Measurements from ENCODE around the gene INTS7.

INTS7 gene

DNA sequence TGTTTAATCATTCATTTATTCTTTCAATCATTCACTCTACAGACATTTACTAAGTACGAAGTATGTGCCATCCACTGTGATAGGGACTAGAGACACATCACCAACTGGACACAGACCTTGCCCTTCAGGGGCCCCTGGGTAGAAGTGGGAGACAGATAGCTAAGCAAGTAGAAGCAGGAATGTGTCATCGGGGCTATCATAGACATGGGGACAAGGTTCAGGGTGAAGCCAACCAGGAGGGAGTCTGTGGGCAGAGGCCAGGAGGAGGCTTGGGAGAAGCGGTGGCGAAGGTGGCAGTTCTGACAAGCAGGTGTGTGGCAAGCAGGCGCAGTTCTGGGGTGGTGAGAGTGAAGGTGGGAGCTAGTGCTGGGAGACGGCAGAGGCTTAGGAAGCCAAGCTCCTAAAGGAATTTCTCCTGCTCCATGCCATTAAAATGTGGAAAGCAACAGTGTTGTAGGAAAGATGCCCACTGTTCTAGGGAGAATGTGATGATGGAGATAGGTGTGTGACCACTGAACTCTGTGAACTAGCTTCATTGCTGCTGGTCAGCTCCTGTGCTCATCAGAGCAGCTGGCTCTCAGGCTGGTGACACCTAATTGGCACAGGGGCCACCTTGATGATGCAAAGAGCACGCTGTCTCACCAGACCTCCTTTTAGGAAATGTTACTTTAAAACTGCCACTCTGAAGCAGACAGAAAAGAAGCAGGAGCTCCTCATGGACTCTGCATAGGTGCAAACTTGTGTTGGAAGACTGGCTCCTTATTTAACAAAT lies 125.1 kb downstream of the INTS7 start:
- no peak for DNase-seq
- no peaks in the 10 kb centered on the region for H3K27me3 ChIP-seq (replicated peaks; ENCODE audit: control insufficient read depth, insufficient read depth, low read length, poor library complexity, severe bottlenecking)
- H3K27ac ChIP-seq (ENCODE audit: insufficient read depth, low read length, poor library complexity, severe bottlenecking) = no peak overlapping the region
- no peaks in the 10 kb centered on the region for H3K36me3 ChIP-seq (ENCODE audit: control insufficient read depth, insufficient read depth, low read length)
- H3K9me3 ChIP-seq (ENCODE audit: control insufficient read depth, low read length) = no peaks in the 10 kb centered on the region
- no peak overlapping the region for H3K4me3 ChIP-seq (ENCODE audit: insufficient read depth, low read depth, low read length, poor library complexity, severe bottlenecking)
- H3K4me1 ChIP-seq (ENCODE audit: control insufficient read depth, insufficient read depth, low read length, poor library complexity, severe bottlenecking) = no peaks in the 10 kb centered on the region

GRCh38 chr1:211909395-211909794 lies 126.0 kb downstream of the INTS7 start:
- H3K4me3 ChIP-seq (ENCODE audit: insufficient read depth, low read depth, low read length, poor library complexity, severe bottlenecking) = no peak overlapping the region
- no peaks in the 10 kb centered on the region for H3K9me3 ChIP-seq (ENCODE audit: control insufficient read depth, low read length)
- no peak for DNase-seq
- H3K27ac ChIP-seq (ENCODE audit: insufficient read depth, low read length, poor library complexity, severe bottlenecking) = no peak overlapping the region
- no peaks in the 10 kb centered on the region for H3K36me3 ChIP-seq (ENCODE audit: control insufficient read depth, insufficient read depth, low read length)
- no peaks in the 10 kb centered on the region for H3K27me3 ChIP-seq (replicated peaks; ENCODE audit: control insufficient read depth, insufficient read depth, low read length, poor library complexity, severe bottlenecking)
- no peaks in the 10 kb centered on the region for H3K4me1 ChIP-seq (ENCODE audit: control insufficient read depth, insufficient read depth, low read length, poor library complexity, severe bottlenecking)

GRCh38 chr1:211908951-211909350 lies 126.4 kb downstream of the INTS7 start:
- H3K27me3 ChIP-seq (replicated peaks; ENCODE audit: control insufficient read depth, insufficient read depth, low read length, poor library complexity, severe bottlenecking) = no peaks in the 10 kb centered on the region
- no peak overlapping the region for H3K27ac ChIP-seq (ENCODE audit: insufficient read depth, low read length, poor library complexity, severe bottlenecking)
- H3K4me1 ChIP-seq (ENCODE audit: control insufficient read depth, insufficient read depth, low read length, poor library complexity, severe bottlenecking) = no peaks in the 10 kb centered on the region
- H3K4me3 ChIP-seq (ENCODE audit: insufficient read depth, low read depth, low read length, poor library complexity, severe bottlenecking) = no peak overlapping the region
- no peaks in the 10 kb centered on the region for H3K9me3 ChIP-seq (ENCODE audit: control insufficient read depth, low read length)
- no peaks in the 10 kb centered on the region for H3K36me3 ChIP-seq (ENCODE audit: control insufficient read depth, insufficient read depth, low read length)
- DNase-seq = no peak

DNA sequence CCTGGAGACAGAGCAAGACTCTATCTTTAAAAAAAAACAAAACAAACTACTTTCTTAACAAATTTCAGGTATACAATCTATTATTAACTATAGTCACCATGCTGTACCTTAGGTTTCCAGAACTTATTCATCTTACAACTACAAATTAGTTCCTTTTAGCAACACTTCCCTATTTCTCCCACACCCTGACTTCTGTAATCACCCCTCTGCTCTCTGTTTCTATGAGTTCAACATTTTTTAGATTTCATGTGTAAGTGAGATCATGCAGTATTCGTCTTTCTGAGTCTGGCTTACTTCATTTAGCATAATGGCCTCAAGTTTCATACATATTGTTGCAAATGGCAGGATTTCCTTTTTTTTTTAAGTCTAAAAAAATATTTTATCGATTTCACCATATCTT lies 126.9 kb downstream of the INTS7 start:
- Histone ChIP-seq H3K36me3 (ENCODE audit: control insufficient read depth, insufficient read depth, low read length) (no peaks in the 10 kb centered on the region), H3K4me1 (ENCODE audit: control insufficient read depth, insufficient read depth, low read length, poor library complexity, severe bottlenecking) (no peaks in the 10 kb centered on the region), H3K27ac (ENCODE audit: insufficient read depth, low read length, poor library complexity, severe bottlenecking) (no peak overlapping the region), H3K9me3 (ENCODE audit: control insufficient read depth, low read length) (no peaks in the 10 kb centered on the region), H3K27me3 (replicated peaks; ENCODE audit: control insufficient read depth, insufficient read depth, low read length, poor library complexity, severe bottlenecking) (no peaks in the 10 kb centered on the region), H3K4me3 (ENCODE audit: insufficient read depth, low read depth, low read length, poor library complexity, severe bottlenecking) (no peak overlapping the region)
- no peak for DNase-seq

GRCh38 chr1:211903490-211904245 lies 131.7 kb downstream of the INTS7 start:
- H3K36me3 ChIP-seq (ENCODE audit: control insufficient read depth, insufficient read depth, low read length) = no peaks in the 10 kb centered on the region
- H3K4me1 ChIP-seq (ENCODE audit: control insufficient read depth, insufficient read depth, low read length, poor library complexity, severe bottlenecking) = no peaks in the 10 kb centered on the region
- H3K4me3 ChIP-seq (ENCODE audit: insufficient read depth, low read depth, low read length, poor library complexity, severe bottlenecking) = no peak overlapping the region
- H3K27me3 ChIP-seq (replicated peaks; ENCODE audit: control insufficient read depth, insufficient read depth, low read length, poor library complexity, severe bottlenecking) = no peaks in the 10 kb centered on the region
- H3K9me3 ChIP-seq (ENCODE audit: control insufficient read depth, low read length) = no peaks in the 10 kb centered on the region
- no peak overlapping the region for H3K27ac ChIP-seq (ENCODE audit: insufficient read depth, low read length, poor library complexity, severe bottlenecking)
- DNase-seq = no peak

- Histone ChIP-seq H3K4me1 (ENCODE audit: control insufficient read depth, insufficient read depth, low read length, poor library complexity, severe bottlenecking) (no peaks in the 10 kb centered on the region), H3K36me3 (ENCODE audit: control insufficient read depth, insufficient read depth, low read length) (no peaks in the 10 kb centered on the region), H3K9me3 (ENCODE audit: control insufficient read depth, low read length) (no peaks in the 10 kb centered on the region), H3K27ac (ENCODE audit: insufficient read depth, low read length, poor library complexity, severe bottlenecking) (no peak overlapping the region), H3K4me3 (ENCODE audit: insufficient read depth, low read depth, low read length, poor library complexity, severe bottlenecking) (no peak overlapping the region), H3K27me3 (replicated peaks; ENCODE audit: control insufficient read depth, insufficient read depth, low read length, poor library complexity, severe bottlenecking) (no peaks in the 10 kb centered on the region)
- DNase-seq = no peak
These were observed 132.6 kb downstream of the INTS7 start for GRCh38 chr1:211902624-211903291.

DNA sequence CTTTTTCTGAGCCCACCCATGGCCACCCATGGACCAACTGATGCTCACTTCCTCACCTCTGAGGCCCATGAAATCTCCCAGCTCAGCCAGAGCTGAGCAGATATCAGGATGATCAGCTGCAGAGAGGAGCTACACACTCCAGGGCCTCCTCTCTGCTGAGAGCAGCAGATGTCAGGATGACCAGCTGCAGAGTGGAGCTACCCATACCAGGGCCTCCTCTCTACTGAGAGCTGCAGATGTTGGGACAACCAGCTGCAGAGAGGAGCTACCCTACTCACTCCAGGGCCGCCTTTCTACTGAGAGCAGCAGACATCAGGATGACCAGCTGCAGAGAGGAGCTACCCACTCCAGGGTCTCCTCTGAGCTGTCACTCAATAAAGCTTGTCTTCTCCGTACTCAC lies 133.4 kb downstream of the INTS7 start:
- Histone ChIP-seq H3K9me3 (ENCODE audit: control insufficient read depth, low read length) (no peaks in the 10 kb centered on the region), H3K4me1 (ENCODE audit: control insufficient read depth, insufficient read depth, low read length, poor library complexity, severe bottlenecking) (no peaks in the 10 kb centered on the region), H3K27ac (ENCODE audit: insufficient read depth, low read length, poor library complexity, severe bottlenecking) (no peak overlapping the region), H3K36me3 (ENCODE audit: control insufficient read depth, insufficient read depth, low read length) (no peaks in the 10 kb centered on the region), H3K4me3 (ENCODE audit: insufficient read depth, low read depth, low read length, poor library complexity, severe bottlenecking) (no peak overlapping the region), H3K27me3 (replicated peaks; ENCODE audit: control insufficient read depth, insufficient read depth, low read length, poor library complexity, severe bottlenecking) (no peaks in the 10 kb centered on the region)
- DNase-seq = no peak

DNA sequence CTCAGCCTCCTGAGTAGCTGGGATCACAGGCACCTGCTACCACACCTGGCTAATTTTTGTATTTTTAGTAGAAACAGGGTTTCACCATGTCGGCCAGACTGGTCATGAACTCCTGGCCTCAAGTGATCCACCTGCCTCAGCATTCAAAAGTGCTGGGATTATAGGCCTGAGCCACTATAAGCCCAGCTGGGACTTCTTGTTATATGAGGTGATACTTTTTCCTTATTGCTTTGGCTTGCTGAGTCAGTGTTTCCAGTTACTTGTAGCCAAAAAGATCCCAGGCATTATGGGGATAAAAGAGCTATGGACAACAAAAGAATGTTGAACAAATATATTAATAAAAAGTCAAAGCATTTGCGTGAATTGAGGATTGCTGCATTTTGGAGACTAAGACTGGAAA lies 134.9 kb downstream of the INTS7 start:
- H3K36me3 ChIP-seq (ENCODE audit: control insufficient read depth, insufficient read depth, low read length) = no peaks in the 10 kb centered on the region
- no peak overlapping the region for H3K4me3 ChIP-seq (ENCODE audit: insufficient read depth, low read depth, low read length, poor library complexity, severe bottlenecking)
- H3K27ac ChIP-seq (ENCODE audit: insufficient read depth, low read length, poor library complexity, severe bottlenecking) = no peak overlapping the region
- no peaks in the 10 kb centered on the region for H3K27me3 ChIP-seq (replicated peaks; ENCODE audit: control insufficient read depth, insufficient read depth, low read length, poor library complexity, severe bottlenecking)
- DNase-seq = no peak
- no peaks in the 10 kb centered on the region for H3K9me3 ChIP-seq (ENCODE audit: control insufficient read depth, low read length)
- H3K4me1 ChIP-seq (ENCODE audit: control insufficient read depth, insufficient read depth, low read length, poor library complexity, severe bottlenecking) = no peaks in the 10 kb centered on the region

DNA sequence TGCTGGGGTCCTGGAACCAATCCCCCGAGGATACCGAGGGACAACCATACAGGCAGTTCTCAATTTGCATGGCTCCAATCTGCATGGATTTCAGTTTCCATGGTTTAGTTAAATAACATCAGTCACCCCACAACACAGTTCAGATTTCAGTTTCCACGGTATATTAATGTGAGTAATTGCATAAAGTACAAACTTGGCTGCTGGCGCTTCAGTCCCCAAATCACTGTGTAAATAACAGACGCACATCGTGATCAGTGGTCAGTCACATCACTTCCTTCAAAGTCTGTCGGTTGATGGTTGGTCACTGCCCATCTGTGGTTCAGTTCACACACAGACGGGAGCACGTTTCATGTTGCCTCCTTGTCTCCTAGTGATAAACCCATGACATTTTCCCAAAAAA lies 138.4 kb downstream of the INTS7 start:
- Histone ChIP-seq H3K4me1 (ENCODE audit: control insufficient read depth, insufficient read depth, low read length, poor library complexity, severe bottlenecking) (no peaks in the 10 kb centered on the region), H3K36me3 (ENCODE audit: control insufficient read depth, insufficient read depth, low read length) (no peaks in the 10 kb centered on the region), H3K27ac (ENCODE audit: insufficient read depth, low read length, poor library complexity, severe bottlenecking) (no peak overlapping the region), H3K27me3 (replicated peaks; ENCODE audit: control insufficient read depth, insufficient read depth, low read length, poor library complexity, severe bottlenecking) (no peaks in the 10 kb centered on the region), H3K9me3 (ENCODE audit: control insufficient read depth, low read length) (no peaks in the 10 kb centered on the region), H3K4me3 (ENCODE audit: insufficient read depth, low read depth, low read length, poor library complexity, severe bottlenecking) (no peak overlapping the region)
- DNase-seq = no peak

All from effector memory CD4-positive, alpha-beta T cell (primary cell).